Activated naive CD8-positive, alpha-beta T cell treated with anti-CD3 and anti-CD28 coated beads for 36 hours (primary cell): Measurements from ENCODE around the gene MAGI1. TPM values are rescaled to one million over a fixed set of nuclear protein-coding genes. Genes with fewer than 3 reads are reported as not detected.

Source experiments
- DNase-seq: peaks from one replicate; pipeline ENCODE4 v3.0.0; 2021
- H3K27ac Mint-ChIP-seq: one replicate; pipeline ENCODE4 v1.8.0; 2022; ENCODE audit warnings: mild to moderate bottlenecking, moderate library complexity, mixed read lengths
- H3K27me3 Mint-ChIP-seq: one replicate; pipeline ENCODE4 v1.8.0; 2022; ENCODE audit warnings: mild to moderate bottlenecking, mixed read lengths
- H3K36me3 Mint-ChIP-seq: one replicate; pipeline ENCODE4 v1.8.0; 2021; ENCODE audit warnings: mild to moderate bottlenecking, mixed read lengths
- H3K4me1 Mint-ChIP-seq: one replicate; pipeline ENCODE4 v1.8.0; 2021; ENCODE audit warnings: mixed read lengths
- H3K4me3 Mint-ChIP-seq: one replicate; pipeline ENCODE4 v1.8.0; 2022; ENCODE audit warnings: mild to moderate bottlenecking, moderate library complexity, mixed read lengths
- H3K9me3 Mint-ChIP-seq: one replicate; pipeline ENCODE4 v1.8.0; 2022; ENCODE audit warnings: mixed read lengths
- total RNA-seq, 2 experiments: library from RNA; stranded (reverse); gene quantifications; one replicate each; pipeline ENCODE4 v1.2.3, GENCODE V29; 2021

MAGI1 gene
- total RNA-seq, 2 experiments from 2014 or later: 0.12 to 0.16 TPM

GRCh38 chr3:65938147-65938546, 100.6 kb downstream of the MAGI1 start:
- no peak for DNase-seq
- H3K4me3 Mint-ChIP-seq: no peak overlapping the region
- no peak overlapping the region for H3K27ac Mint-ChIP-seq
- peaks cover 9% of the 10 kb centered on the region for H3K27me3 Mint-ChIP-seq
- H3K4me1 Mint-ChIP-seq: no peaks in the 10 kb centered on the region
- no peaks in the 10 kb centered on the region for H3K36me3 Mint-ChIP-seq
- peaks cover 4% of the 10 kb centered on the region for H3K9me3 Mint-ChIP-seq

DNA sequence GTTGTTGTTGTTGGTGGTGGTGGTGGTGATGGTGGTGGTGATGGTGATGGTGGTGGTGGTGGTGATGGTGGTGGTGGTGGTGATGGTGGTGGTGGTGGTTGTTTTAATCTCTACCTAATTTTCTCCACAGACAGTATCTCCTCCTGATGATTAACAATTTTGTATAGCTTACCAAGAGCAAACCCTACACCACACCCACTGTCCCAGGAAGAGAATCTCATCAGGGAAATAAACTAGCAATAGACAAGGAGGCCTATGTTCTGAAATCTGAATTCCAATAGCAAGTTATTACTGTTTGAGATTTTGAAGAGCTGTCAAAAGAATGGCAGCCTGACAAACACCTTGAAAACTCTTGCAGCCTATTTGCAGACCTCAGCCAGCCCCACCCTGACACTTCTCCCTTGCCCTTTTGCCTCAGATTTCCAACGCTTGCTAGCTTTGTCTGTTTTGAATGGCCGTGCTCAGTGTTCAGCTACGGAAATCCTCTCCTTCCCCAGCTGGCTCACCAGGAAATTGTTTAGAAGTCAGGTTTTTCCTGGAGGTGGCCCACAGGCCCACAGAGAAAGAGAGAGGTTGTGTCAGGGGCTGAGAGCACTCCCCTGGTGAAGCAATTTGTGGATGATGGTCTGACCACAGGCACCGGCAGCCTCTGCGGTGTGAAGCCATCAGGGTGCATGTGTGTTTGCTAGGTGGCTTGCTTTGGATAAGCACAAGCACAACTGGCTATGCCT, 101.6 kb downstream of the MAGI1 start:
- no peaks in the 10 kb centered on the region for H3K4me1 Mint-ChIP-seq
- peaks cover 8% of the 10 kb centered on the region for H3K27me3 Mint-ChIP-seq
- H3K4me3 Mint-ChIP-seq: no peak overlapping the region
- no peak for DNase-seq
- no peak overlapping the region for H3K27ac Mint-ChIP-seq
- no peaks in the 10 kb centered on the region for H3K36me3 Mint-ChIP-seq
- peaks cover 4% of the 10 kb centered on the region for H3K9me3 Mint-ChIP-seq

DNA sequence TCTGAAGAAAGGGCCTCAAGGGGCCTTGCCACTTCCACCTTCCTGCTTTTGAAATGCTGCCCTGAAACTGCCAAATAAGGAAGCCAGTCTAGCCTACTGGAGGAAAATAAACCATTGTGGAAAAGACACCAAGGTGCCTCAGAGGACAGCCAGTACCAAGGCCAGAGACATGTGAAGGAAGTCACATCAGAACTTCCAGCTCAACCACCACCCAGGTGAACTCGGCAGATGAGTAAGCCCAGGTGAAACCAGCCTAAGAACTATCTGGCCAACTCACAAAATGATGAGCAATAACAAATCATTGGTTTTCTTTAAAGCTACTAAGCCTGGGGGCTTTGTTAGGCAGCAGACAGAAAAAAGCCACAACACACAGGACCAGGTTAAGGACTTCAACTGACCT, 103.0 kb downstream of the MAGI1 start:
- H3K4me1 Mint-ChIP-seq: no peaks in the 10 kb centered on the region
- no peaks in the 10 kb centered on the region for H3K36me3 Mint-ChIP-seq

DNA sequence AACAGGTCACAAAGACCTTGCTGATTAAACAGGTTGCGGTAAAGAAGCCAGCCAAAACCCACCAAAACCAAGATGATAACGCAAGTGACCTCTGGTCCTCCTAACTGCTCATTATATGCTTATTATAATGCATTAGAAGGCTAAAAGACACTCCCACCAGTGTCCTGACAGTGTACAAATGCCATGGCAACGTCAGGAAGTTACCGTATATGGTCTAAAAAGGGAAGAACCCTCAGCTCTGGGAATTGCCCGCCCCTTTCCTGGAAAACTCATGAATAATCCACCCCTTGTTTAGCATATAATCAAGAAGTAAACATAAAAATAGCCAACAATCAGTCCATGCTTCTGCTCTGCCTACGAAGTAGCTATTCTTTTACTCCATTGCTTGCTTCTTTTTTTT, 108.1 kb downstream of the MAGI1 start:
- Mint-ChIP-seq H3K36me3 (no peaks in the 10 kb centered on the region), H3K27ac (no peak overlapping the region), H3K4me3 (no peak overlapping the region), H3K27me3 (no peaks in the 10 kb centered on the region), H3K9me3 (peaks cover 6% of the 10 kb centered on the region), H3K4me1 (no peaks in the 10 kb centered on the region)
- DNase-seq: no peak

More for the DNA sequence above, 103.0 kb downstream of the MAGI1 start:
- Mint-ChIP-seq H3K27ac (no peak overlapping the region), H3K9me3 (peaks cover 4% of the 10 kb centered on the region), H3K4me3 (no peak overlapping the region), H3K27me3 (peaks cover 5% of the 10 kb centered on the region)
- DNase-seq: no peak

GRCh38 chr3:65928110-65928509, 110.6 kb downstream of the MAGI1 start:
- no peak for DNase-seq
- Mint-ChIP-seq H3K27ac (no peak overlapping the region), H3K4me1 (no peaks in the 10 kb centered on the region)

DNA sequence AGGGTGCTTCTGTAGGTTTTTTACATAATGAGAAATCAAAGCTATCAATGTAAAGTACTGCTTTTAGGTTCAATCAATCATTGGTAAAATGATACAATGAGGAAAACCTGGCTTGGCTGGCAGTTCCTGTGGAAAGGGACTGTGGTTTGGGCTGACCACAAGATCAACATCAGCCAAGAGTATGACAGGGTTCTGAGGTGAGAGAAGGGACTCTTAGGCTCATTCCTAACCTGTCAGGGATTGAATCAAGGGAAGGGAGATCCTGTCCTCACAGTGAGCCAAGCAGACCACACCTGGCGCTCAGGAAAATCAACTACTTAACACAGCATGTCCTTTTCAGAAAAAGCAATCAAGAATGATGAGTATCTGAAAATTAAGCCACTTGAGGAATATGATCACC, 111.1 kb downstream of the MAGI1 start:
- no peak for DNase-seq
- Mint-ChIP-seq H3K9me3 (peaks cover 2% of the 10 kb centered on the region), H3K36me3 (no peaks in the 10 kb centered on the region), H3K27ac (no peak overlapping the region), H3K27me3 (no peaks in the 10 kb centered on the region), H3K4me1 (no peaks in the 10 kb centered on the region), H3K4me3 (no peak overlapping the region)

More at GRCh38 chr3:65928110-65928509, 110.6 kb downstream of the MAGI1 start:
- Mint-ChIP-seq H3K36me3 (no peaks in the 10 kb centered on the region), H3K9me3 (peaks cover 2% of the 10 kb centered on the region), H3K4me3 (no peak overlapping the region), H3K27me3 (no peaks in the 10 kb centered on the region)

GRCh38 chr3:65925254-65925954, 113.3 kb downstream of the MAGI1 start:
- H3K27ac Mint-ChIP-seq: no peak overlapping the region
- no peaks in the 10 kb centered on the region for H3K27me3 Mint-ChIP-seq
- peaks cover 2% of the 10 kb centered on the region for H3K9me3 Mint-ChIP-seq
- H3K36me3 Mint-ChIP-seq: no peaks in the 10 kb centered on the region
- DNase-seq: no peak
- no peak overlapping the region for H3K4me3 Mint-ChIP-seq
- no peaks in the 10 kb centered on the region for H3K4me1 Mint-ChIP-seq

- DNase-seq: no peak
- Mint-ChIP-seq H3K27me3 (no peaks in the 10 kb centered on the region), H3K9me3 (no peaks in the 10 kb centered on the region), H3K4me3 (no peak overlapping the region), H3K27ac (no peak overlapping the region), H3K4me1 (no peaks in the 10 kb centered on the region), H3K36me3 (no peaks in the 10 kb centered on the region)
Observed at GRCh38 chr3:65924762-65925161, 114.0 kb downstream of the MAGI1 start.

DNA sequence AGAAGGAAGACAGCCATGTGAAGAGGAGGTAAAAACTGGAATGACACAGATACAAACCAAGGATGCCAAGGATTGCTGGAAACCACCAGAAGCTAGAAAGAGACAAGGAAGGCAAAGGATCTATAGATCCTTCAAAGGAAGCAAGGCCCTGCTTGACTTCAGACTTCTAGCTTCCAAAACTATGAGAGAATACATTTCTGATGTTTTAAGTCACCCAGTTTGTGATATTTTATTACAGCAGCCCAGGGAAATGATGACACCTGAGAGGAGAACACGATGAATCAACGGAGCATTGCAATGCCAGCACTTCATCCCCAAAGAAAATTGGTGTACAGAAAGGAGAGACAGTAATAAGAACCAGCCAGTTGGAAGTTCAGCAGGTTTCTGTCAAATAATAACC, 116.3 kb downstream of the MAGI1 start:
- H3K4me1 Mint-ChIP-seq: no peaks in the 10 kb centered on the region
- H3K4me3 Mint-ChIP-seq: no peak overlapping the region
- H3K27ac Mint-ChIP-seq: no peak overlapping the region
- H3K27me3 Mint-ChIP-seq: no peaks in the 10 kb centered on the region
- H3K9me3 Mint-ChIP-seq: no peaks in the 10 kb centered on the region
- no peak for DNase-seq
- no peaks in the 10 kb centered on the region for H3K36me3 Mint-ChIP-seq

- DNase-seq: no peak
- peaks cover 4% of the 10 kb centered on the region for H3K9me3 Mint-ChIP-seq
- H3K4me1 Mint-ChIP-seq: no peaks in the 10 kb centered on the region
- H3K27ac Mint-ChIP-seq: no peak overlapping the region
- H3K36me3 Mint-ChIP-seq: no peaks in the 10 kb centered on the region
- no peak overlapping the region for H3K4me3 Mint-ChIP-seq
- no peaks in the 10 kb centered on the region for H3K27me3 Mint-ChIP-seq
Observed at GRCh38 chr3:65919826-65920225, 118.9 kb downstream of the MAGI1 start.

DNA sequence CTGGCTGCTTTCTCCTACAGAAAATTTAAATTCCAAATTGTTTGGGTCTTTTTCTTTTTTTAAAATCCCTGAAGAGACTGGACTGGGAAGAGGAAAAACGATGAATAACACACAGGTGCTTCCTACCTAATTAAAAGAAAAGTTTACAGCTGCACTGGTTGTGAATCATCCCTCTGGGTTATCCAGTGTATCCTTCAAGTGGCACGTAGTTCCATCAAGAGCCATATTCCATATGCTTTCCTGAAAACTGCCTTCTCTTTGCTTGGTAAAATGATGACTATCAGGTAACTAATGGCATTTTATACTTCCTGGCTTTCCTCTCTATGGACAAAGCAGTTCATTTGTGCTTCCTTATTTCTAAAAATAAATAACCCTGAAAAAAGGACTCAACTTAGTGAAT, 123.2 kb downstream of the MAGI1 start:
- Mint-ChIP-seq H3K9me3 (peaks cover 4% of the 10 kb centered on the region), H3K27me3 (no peaks in the 10 kb centered on the region), H3K4me1 (no peaks in the 10 kb centered on the region), H3K4me3 (no peak overlapping the region), H3K27ac (no peak overlapping the region), H3K36me3 (no peaks in the 10 kb centered on the region)
- no peak for DNase-seq

GRCh38 chr3:65914740-65915367, 123.9 kb downstream of the MAGI1 start:
- Mint-ChIP-seq H3K4me3 (no peak overlapping the region), H3K27me3 (no peaks in the 10 kb centered on the region), H3K4me1 (no peaks in the 10 kb centered on the region), H3K36me3 (no peaks in the 10 kb centered on the region), H3K9me3 (peaks cover 4% of the 10 kb centered on the region), H3K27ac (no peak overlapping the region)
- DNase-seq: no peak

DNA sequence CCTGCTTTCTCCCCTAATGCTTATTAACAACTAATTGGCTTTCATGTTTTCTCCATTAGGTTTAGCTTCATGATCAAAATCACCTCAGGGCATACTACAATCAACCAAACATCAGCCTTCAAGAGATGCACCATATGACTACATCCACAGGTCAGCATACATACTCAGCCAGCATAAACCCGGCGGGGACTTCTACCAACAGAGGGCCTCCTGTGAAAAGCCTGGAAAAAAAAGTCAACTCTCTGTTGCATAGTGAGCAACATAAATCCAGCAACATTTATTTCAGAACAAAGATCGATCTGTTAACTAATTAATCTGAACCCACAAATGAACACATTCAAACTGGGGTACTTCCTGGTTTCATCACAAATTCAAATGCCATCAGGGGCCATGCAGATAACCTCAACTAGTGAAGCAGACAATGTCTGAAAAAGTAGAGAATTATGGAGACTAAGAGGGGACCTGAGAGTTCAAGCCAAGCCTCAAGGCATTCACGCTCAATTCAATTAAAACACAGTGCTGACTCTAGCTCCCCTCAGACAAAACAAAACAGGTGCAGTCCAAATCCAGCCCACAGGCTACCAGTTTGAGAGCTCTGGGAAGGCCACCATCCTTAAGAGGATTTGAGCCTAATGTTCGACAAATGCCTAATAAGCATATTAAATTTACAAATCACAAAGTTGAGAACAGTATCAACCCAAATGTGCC, 124.5 kb downstream of the MAGI1 start:
- H3K4me3 Mint-ChIP-seq: no peak overlapping the region
- H3K27me3 Mint-ChIP-seq: no peaks in the 10 kb centered on the region
- no peak for DNase-seq
- H3K27ac Mint-ChIP-seq: no peak overlapping the region
- no peaks in the 10 kb centered on the region for H3K4me1 Mint-ChIP-seq
- no peaks in the 10 kb centered on the region for H3K36me3 Mint-ChIP-seq
- H3K9me3 Mint-ChIP-seq: peaks cover 4% of the 10 kb centered on the region

DNA sequence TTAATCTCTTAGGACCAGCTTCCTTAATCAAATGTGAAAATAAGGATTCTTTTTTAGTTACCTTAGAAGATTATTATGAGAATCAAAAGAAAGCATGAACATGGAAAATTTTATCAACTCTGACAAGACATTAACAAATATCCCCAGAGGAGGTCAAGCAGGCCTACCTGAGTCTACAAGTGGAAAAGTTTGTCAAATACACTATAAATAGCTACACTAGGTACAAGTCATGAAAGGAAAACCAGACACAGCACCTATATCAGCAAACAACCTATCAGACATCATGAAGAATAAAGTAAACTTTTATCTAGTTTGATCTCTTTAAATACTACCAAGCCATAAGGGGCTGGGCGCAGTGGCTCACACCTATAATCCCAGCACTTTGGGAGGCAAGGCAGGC, 126.1 kb downstream of the MAGI1 start:
- H3K4me3 Mint-ChIP-seq: no peak overlapping the region
- no peak overlapping the region for H3K27ac Mint-ChIP-seq
- H3K9me3 Mint-ChIP-seq: peaks cover 4% of the 10 kb centered on the region
- DNase-seq: no peak
- no peaks in the 10 kb centered on the region for H3K27me3 Mint-ChIP-seq
- H3K36me3 Mint-ChIP-seq: no peaks in the 10 kb centered on the region
- no peaks in the 10 kb centered on the region for H3K4me1 Mint-ChIP-seq

DNA sequence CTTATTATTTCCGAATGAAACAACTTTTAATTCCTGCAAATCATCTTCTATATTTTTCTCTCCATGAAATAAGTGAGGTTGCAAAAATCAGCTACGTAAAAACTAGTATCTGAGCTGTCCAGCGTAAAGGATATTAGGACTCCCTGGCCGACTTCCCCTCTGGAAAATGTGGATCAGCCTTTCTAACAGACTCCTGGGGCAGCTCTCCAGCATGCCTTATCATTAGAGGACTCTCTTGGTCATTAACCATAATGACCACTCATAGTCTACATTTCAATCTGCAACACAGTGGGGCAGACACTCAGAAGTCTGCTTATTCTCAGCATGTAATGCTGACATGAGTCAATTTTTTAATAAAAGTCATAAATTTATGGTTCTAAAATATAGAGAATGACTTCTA, 130.1 kb downstream of the MAGI1 start:
- DNase-seq: no peak
- Mint-ChIP-seq H3K36me3 (no peaks in the 10 kb centered on the region), H3K9me3 (no peaks in the 10 kb centered on the region), H3K27ac (no peak overlapping the region), H3K27me3 (no peaks in the 10 kb centered on the region), H3K4me3 (no peak overlapping the region), H3K4me1 (no peaks in the 10 kb centered on the region)
